GM12873 (cell line): ENCODE measurements around the gene EPHA2.

Source experiments
- TF ChIP-seq, protein P1 (sequence below): IDR thresholded peaks from 2 replicates; pipeline ENCODE4 v1.5.1; 2012; ENCODE audit warnings: low read depth, mild to moderate bottlenecking, moderate library complexity, low read length, control low read depth; ENCODE audit not compliant: insufficient read depth; ENCODE audit errors: missing control alignments

Gene EPHA2

DNA sequence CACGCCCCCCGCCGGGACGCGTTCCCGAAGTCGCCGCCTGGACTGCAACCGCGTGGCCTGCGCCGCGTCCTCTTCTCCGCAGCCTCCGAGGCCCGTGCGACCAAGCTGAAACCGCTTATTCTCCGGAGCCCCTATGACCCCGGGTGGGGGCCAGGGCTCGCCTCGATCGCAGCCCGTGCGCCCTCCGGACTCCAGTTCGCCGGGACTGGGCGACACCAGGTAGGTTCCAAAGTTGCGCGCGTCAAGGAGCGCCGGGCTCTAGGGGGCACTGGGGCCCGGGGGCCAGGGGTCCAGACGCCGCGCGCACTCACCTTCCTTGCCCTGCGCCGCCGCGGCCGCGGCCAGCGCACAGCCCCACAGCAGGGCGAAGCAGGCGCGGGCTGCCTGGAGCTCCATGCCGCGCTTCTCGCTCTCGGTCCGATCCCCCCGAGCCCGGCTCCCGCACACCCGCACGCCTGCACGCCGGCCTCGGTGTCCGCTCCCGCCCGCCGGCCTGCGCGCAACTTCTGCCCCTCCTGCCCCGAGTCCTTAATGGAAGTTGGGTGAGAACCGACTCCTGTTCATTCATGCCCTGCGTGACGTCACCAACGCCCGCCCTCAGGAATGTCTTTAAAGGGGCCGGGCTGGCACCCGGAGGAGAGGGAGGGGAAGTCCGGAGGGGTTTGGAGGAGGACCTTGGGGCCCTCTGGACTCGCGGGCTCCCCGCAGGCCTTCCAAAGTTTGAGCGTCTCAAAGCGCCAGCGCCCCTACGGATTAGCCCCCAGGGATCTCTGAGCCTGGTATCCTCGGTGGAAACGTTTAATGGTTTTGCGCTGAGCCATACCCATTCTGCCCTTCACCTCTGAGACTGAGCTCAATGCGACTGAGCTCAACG lies at the start of gene EPHA2:
TSS of gene EPHA2 (minus strand) at position 533 of the 874 bp plus-strand sequence. CDS start at position 396, 137 bp downstream.
- TF ChIP-seq, protein P1, sequence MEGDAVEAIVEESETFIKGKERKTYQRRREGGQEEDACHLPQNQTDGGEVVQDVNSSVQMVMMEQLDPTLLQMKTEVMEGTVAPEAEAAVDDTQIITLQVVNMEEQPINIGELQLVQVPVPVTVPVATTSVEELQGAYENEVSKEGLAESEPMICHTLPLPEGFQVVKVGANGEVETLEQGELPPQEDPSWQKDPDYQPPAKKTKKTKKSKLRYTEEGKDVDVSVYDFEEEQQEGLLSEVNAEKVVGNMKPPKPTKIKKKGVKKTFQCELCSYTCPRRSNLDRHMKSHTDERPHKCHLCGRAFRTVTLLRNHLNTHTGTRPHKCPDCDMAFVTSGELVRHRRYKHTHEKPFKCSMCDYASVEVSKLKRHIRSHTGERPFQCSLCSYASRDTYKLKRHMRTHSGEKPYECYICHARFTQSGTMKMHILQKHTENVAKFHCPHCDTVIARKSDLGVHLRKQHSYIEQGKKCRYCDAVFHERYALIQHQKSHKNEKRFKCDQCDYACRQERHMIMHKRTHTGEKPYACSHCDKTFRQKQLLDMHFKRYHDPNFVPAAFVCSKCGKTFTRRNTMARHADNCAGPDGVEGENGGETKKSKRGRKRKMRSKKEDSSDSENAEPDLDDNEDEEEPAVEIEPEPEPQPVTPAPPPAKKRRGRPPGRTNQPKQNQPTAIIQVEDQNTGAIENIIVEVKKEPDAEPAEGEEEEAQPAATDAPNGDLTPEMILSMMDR = no peak

DNA sequence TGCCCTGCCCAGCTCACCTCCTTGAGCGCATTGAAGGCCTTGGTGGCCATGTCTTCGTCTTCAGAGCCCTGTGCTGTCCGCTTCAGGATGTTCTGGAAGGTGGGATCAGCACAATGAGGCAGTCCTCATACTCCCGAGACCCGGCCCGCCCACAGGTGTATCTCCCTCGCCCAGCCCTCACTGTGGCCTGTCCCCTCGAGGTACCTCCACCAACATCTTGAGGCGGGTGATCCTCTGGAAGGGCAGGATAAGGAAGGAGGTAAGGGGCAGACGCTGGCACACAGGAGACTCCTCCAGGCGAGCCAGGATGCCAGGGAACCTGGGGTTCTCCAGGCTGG lies 49.4 kb upstream of the EPHA2 start:
- TF ChIP-seq, protein P1 = no peak

DNA sequence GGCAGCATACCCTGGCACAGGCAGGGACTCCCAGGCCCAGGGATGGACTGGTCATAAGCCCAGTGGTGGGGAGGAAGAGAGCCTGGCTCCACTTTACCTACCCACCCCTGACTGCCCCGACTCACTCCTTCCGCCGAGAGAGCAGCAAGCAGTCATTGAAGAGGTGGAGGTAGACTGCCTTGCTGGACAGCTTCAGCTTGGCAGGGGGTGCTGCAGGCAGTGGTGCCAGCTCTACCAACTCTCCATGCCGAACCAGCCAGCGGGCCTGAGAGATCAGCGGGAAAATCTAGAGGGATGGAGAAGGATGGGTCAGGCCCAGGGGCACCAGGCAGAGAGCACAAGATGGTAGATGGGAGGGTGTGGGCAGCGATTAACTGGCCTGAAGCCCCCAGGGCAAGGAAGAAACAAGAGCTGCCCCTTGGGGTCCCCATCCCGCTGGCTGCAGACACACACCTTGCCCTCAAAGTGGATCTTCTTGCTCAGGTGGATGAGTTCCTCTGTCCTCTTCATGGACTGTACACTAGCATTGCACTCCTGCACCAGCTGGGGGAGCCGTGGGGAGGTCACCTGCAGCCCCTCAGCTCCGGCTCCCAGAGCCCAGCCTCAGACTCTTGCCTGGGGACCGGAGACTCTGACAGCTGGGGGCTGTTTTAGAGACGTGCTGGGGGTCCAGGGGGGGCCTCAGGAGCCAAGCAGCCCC lies 48.9 kb upstream of the EPHA2 start:
- TF ChIP-seq, protein P1 = peak; percentile 52

DNA sequence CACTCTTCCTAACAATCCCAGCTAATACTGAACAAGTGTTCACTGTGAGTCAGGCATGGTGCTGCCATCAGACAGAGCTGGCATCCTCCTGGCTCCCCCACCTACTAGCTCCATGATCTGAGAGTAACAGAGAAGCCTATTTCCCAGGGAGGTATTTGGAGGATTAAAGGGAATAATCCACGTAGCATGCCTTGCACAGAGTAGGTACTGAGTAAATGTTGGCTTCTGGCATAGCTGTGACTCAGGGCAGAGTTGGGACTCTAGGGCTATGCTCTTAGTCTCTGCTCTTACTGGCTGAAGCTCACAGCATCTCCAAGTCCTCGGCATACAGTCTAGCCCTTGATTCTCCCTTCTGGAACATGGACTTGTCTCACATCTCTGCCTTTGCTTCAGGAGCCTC lies 48.3 kb upstream of the EPHA2 start:
- TF ChIP-seq, protein P1 = no peak

DNA sequence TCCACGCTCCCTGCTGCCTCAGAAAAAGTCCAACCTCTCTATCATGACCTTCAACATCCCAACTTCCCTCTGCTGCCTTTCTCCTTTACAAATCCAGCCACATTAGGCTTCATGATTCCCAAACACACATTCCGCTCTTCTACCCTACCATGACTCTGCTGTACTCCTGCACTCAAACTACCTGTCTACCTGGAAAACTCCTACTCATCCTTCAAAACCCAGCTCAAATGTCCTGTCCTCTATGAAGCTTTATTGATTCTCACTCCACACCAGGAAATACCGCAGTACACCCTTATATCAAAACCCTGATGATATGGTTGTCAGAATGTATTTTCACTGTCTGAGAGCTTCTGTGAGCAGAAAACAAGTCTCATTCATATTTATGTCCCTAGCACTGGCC lies 47.7 kb upstream of the EPHA2 start:
- TF ChIP-seq, protein P1 = no peak

DNA sequence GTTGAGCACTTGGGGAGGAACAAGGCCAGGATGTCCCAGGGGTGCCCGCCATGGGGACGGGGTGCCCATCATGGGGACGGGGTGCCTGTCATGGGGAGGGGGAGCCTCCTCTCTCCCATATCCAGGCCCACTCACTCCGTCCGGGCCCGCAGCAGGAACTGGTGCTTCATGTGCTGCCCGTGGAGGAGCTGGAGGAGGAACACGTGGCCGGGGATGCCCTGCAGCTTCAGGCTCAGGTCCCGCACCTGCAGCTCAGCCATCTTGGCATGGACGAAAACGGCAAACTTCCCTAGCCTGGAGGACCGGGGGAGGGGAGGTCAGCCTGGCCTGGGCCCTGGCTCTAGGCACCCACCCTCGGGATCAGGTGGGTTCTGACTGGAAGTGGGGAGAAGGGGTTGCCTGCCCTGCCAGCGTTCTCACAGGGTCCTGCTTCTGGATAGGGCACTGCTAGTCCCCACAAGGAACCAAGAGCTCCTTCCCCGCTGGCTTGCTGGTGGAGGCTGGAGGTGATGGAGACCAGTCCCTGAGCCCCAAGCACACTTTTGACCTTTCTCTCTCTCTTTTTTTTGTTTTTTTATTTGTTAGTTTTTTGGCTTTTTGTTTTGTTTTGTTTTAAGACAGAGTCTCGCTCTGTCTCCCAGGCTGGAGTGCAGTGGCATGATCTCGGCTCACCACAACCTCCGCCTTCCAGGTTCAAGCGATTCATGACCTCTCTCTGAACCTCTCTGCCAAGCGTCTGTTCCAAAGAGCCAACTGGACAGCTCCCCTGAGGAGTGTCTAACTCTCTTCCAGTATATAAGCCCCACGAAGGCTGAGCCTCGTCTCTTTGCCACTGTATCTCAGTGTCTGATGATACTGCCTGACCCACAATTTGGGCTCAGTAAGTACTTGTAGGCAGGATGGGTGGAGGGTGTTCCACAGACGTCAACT lies 46.7 kb upstream of the EPHA2 start:
- TF ChIP-seq, protein P1 = no peak

DNA sequence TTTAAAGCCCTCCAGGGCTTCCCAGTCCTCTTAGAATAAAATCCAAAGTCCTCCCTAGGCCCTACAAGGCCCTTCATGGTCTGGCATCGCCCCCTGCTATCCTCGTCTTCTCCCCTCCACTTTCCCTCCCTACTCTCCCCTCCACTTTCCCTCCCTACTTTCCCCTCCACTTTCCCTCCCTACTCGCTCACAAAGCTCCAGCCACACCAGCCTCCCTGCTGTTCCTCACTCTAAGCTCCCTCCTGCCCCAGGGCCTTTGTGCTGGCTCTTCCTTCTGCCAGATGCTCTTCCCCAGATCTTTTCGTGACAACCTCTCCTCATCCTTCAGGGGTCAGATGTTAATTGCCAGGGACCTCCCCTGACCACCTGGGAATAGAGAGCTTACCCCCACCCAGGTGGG lies 43.8 kb upstream of the EPHA2 start:
- TF ChIP-seq, protein P1 = no peak
